ENCODE data around the gene DCTN5.
"Not testable (repeated sequence)": the region's sequence is repeated elsewhere in the genome, so short reads cannot be mapped to it uniquely, and the experiment has no call there.

Gene DCTN5

GRCh38 chr16:23694644-23695373 is 53.5 kb downstream of the DCTN5 start:
- DNase-seq, result no peak

GRCh38 chr16:23695756-23696155 is 54.5 kb downstream of the DCTN5 start:
- no peak for DNase-seq

- DNase-seq, result no peak
These were observed 57.8 kb downstream of the DCTN5 start for GRCh38 chr16:23699100-23699499.

- DNase-seq, result no peak
These were observed 58.8 kb downstream of the DCTN5 start for GRCh38 chr16:23700093-23700492.

- no peak for DNase-seq
These were observed 59.2 kb downstream of the DCTN5 start for GRCh38 chr16:23700509-23700908.

- DNase-seq, result no peak
These were observed 59.8 kb downstream of the DCTN5 start for GRCh38 chr16:23701045-23701444.

- no peak for DNase-seq
These were observed 61.7 kb downstream of the DCTN5 start for GRCh38 chr16:23702951-23703350.

- DNase-seq, result no peak
These were observed 63.7 kb downstream of the DCTN5 start for GRCh38 chr16:23704772-23705516.

GRCh38 chr16:23705517-23705902 is 64.2 kb downstream of the DCTN5 start:
- no peak for DNase-seq

- DNase-seq, result no peak
These were observed 65.2 kb downstream of the DCTN5 start for GRCh38 chr16:23706439-23706838.

GRCh38 chr16:23709536-23709935 is 68.3 kb downstream of the DCTN5 start:
- no peak for DNase-seq

GRCh38 chr16:23710008-23710407 is 68.7 kb downstream of the DCTN5 start:
- no peak for DNase-seq

- no peak for DNase-seq
These were observed 69.2 kb downstream of the DCTN5 start for GRCh38 chr16:23710504-23710903.

- no peak for DNase-seq
These were observed 70.5 kb downstream of the DCTN5 start for GRCh38 chr16:23711785-23712184.

GRCh38 chr16:23712976-23713375 is 71.7 kb downstream of the DCTN5 start, which contains the start of gene ERN2:
TSS of gene ERN2 (minus strand) at chr16:23713222. CDS start at chr16:23713187, 35 bp downstream.
- DNase-seq, result no peak

GRCh38 chr16:23716484-23716883 is 75.2 kb downstream of the DCTN5 start:
- no peak for DNase-seq

- DNase-seq, result not testable (repeated sequence)
These were observed 81.5 kb downstream of the DCTN5 start for GRCh38 chr16:23722613-23723240.

- DNase-seq, result no peak
These were observed 83.0 kb downstream of the DCTN5 start for GRCh38 chr16:23724096-23724784.

GRCh38 chr16:23724785-23725131 is 83.5 kb downstream of the DCTN5 start:
- no peak for DNase-seq

GRCh38 chr16:23726710-23727109 is 85.4 kb downstream of the DCTN5 start:
- no peak for DNase-seq
